Measurements from ENCODE around the gene GPR158. TPM values are rescaled to one million over a fixed set of nuclear protein-coding genes. Genes with fewer than 3 reads are reported as not detected.

GPR158 gene
- total RNA-seq, 3 donors from 2014 or later (not counting 1 experiment from before 2014, with no cell fraction given) = not detected

- H3K4me3 Mint-ChIP-seq = no peak overlapping the region
- Histone ChIP-seq H3K9me3 (ENCODE audit: control insufficient read depth, insufficient read depth, low read length) (no peaks in the 10 kb centered on the region), H3K4me3 (ENCODE audit: low read length) (no peak overlapping the region), H3K27ac (ENCODE audit: low read length) (no peak overlapping the region), H3K4me1 (ENCODE audit: control insufficient read depth, insufficient read depth, low read length) (peaks cover 1% of the 10 kb centered on the region), H3K36me3 (ENCODE audit: control insufficient read depth, insufficient read depth, low read length) (no peaks in the 10 kb centered on the region), H3K27me3 (ENCODE audit: control insufficient read depth, insufficient read depth, low read length) (peaks cover 6% of the 10 kb centered on the region)
- no peak for TF ChIP-seq CTCF (IDR thresholded peaks at IDR 0.05)
- ATAC-seq = no peak
- intact Hi-C loops (cut with micrococcal nuclease) = no loop called here
- peaks cover 16 to 19% of the 10 kb centered on the region in 2 donors for H3K27me3 Mint-ChIP-seq (ENCODE audit: low read depth in 2 of 2)
- H3K4me1 Mint-ChIP-seq = no peaks in the 10 kb centered on the region
- H3K9me3 Mint-ChIP-seq = no peaks in the 10 kb centered on the region
- WGBS (ENCODE audit: insufficient coverage) = 29% methylated on average over 1 of the region's 2 CpGs
- H3K36me3 Mint-ChIP-seq = no peaks in the 10 kb centered on the region
- DNase-seq = no peak
- H3K27ac Mint-ChIP-seq = no peak overlapping the region
Measured at GRCh38 chr10:25180801-25181200, 6.0 kb downstream of the GPR158 start.

GRCh38 chr10:25182636-25183035 lies 7.8 kb downstream of the GPR158 start:
- Mint-ChIP-seq H3K27me3 (ENCODE audit: low read depth in 2 of 2) (peaks cover 4 to 7% of the 10 kb centered on the region in 2 donors), H3K4me3 (no peak overlapping the region), H3K9me3 (peaks cover 0 to 2% of the 10 kb centered on the region in 2 donors), H3K4me1 (no peaks in the 10 kb centered on the region), H3K27ac (no peak overlapping the region), H3K36me3 (no peaks in the 10 kb centered on the region)
- Histone ChIP-seq H3K27me3 (ENCODE audit: control insufficient read depth, insufficient read depth, low read length) (no peaks in the 10 kb centered on the region), H3K9me3 (ENCODE audit: control insufficient read depth, insufficient read depth, low read length) (no peaks in the 10 kb centered on the region), H3K36me3 (ENCODE audit: control insufficient read depth, insufficient read depth, low read length) (no peaks in the 10 kb centered on the region), H3K4me1 (ENCODE audit: control insufficient read depth, insufficient read depth, low read length) (no peaks in the 10 kb centered on the region), H3K4me3 (ENCODE audit: low read length) (no peak overlapping the region), H3K27ac (ENCODE audit: low read length) (no peak overlapping the region)
- ATAC-seq (no peak), DNase-seq (no peak)
- WGBS (ENCODE audit: insufficient coverage) = 80% methylated on average over 3 of the region's 3 CpGs
- intact Hi-C loops (cut with micrococcal nuclease) = no loop called here
- TF ChIP-seq CTCF (IDR thresholded peaks at IDR 0.05) = no peak

- Histone ChIP-seq H3K4me1 (ENCODE audit: control insufficient read depth, insufficient read depth, low read length) (no peaks in the 10 kb centered on the region), H3K9me3 (ENCODE audit: control insufficient read depth, insufficient read depth, low read length) (no peaks in the 10 kb centered on the region), H3K27me3 (ENCODE audit: control insufficient read depth, insufficient read depth, low read length) (no peaks in the 10 kb centered on the region), H3K36me3 (ENCODE audit: control insufficient read depth, insufficient read depth, low read length) (no peaks in the 10 kb centered on the region), H3K27ac (ENCODE audit: low read length) (no peak overlapping the region), H3K4me3 (ENCODE audit: low read length) (no peak overlapping the region)
- no peak overlapping the region for H3K4me3 Mint-ChIP-seq
- no peaks in the 10 kb centered on the region for H3K4me1 Mint-ChIP-seq
- H3K9me3 Mint-ChIP-seq = peaks cover 2% of the 10 kb centered on the region in 2 donors
- intact Hi-C loops (cut with micrococcal nuclease) = no loop called here
- H3K36me3 Mint-ChIP-seq = no peaks in the 10 kb centered on the region
- DNase-seq = no peak
- no peak overlapping the region for H3K27ac Mint-ChIP-seq
- H3K27me3 Mint-ChIP-seq (ENCODE audit: low read depth in 2 of 2) = no peaks in the 10 kb centered on the region
- no peak for TF ChIP-seq CTCF (IDR thresholded peaks at IDR 0.05)
- WGBS (ENCODE audit: insufficient coverage) = 72% methylated on average over 4 of the region's 5 CpGs
- ATAC-seq = no peak
Measured at GRCh38 chr10:25191162-25191895, 16.5 kb downstream of the GPR158 start.

- WGBS (ENCODE audit: insufficient coverage) = 44% methylated on average over 1 of the region's 1 CpG
- H3K27ac Mint-ChIP-seq = no peak overlapping the region
- intact Hi-C loops (cut with micrococcal nuclease) = no loop called here
- no peaks in the 10 kb centered on the region for H3K4me1 Mint-ChIP-seq
- H3K36me3 Mint-ChIP-seq = no peaks in the 10 kb centered on the region
- no peaks in the 10 kb centered on the region for H3K27me3 Mint-ChIP-seq (ENCODE audit: low read depth in 2 of 2)
- no peak for TF ChIP-seq CTCF (IDR thresholded peaks at IDR 0.05)
- ATAC-seq (no peak), DNase-seq (no peak)
- H3K9me3 Mint-ChIP-seq = peaks cover 2 to 6% of the 10 kb centered on the region in 2 donors
- Histone ChIP-seq H3K9me3 (ENCODE audit: control insufficient read depth, insufficient read depth, low read length) (no peaks in the 10 kb centered on the region), H3K27ac (ENCODE audit: low read length) (no peak overlapping the region), H3K36me3 (ENCODE audit: control insufficient read depth, insufficient read depth, low read length) (no peaks in the 10 kb centered on the region), H3K4me1 (ENCODE audit: control insufficient read depth, insufficient read depth, low read length) (no peaks in the 10 kb centered on the region), H3K4me3 (ENCODE audit: low read length) (no peak overlapping the region), H3K27me3 (ENCODE audit: control insufficient read depth, insufficient read depth, low read length) (no peaks in the 10 kb centered on the region)
- H3K4me3 Mint-ChIP-seq = no peak overlapping the region
Measured at GRCh38 chr10:25198151-25198550, 23.4 kb downstream of the GPR158 start.

All from natural killer cell (primary cell).